A549 treated with AZD9567 at 1 μM for 4 hours (cell line): ENCODE data around the gene WRAP73. TPM values are rescaled to one million over a fixed set of nuclear protein-coding genes. Genes with fewer than 3 reads are reported as not detected.

Experiments used
- total RNA-seq: library from RNA; stranded (reverse); fragments of 200-300 nt; extraction: Qiagen RNA extraction; gene quantifications from 5 replicates; pipeline ENCODE4 v1.2.3, GENCODE V29; 2022; ENCODE audit not compliant: insufficient read depth

The WRAP73 gene
- 16.5 to 21.6 TPM (median 19.5 TPM) in 5 replicates for total RNA-seq

GRCh38 chr1:3649342-3650247 is at the start of gene WRAP73:
WRAP73 (minus strand) TSS chr1:3650103; CDS start chr1:3649999, 104 bp downstream.

GRCh38 chr1:3651930-3652547 is 2.1 kb upstream of the WRAP73 start, which contains the start of gene TP73:
TP73 (plus strand) TSS chr1:3652516; CDS start chr1:3682366, 29,850 bp downstream.

GRCh38 chr1:3624200-3625136 is 25.4 kb downstream of the WRAP73 start, which contains the start of gene TPRG1L:
TPRG1L (plus strand) TSS chr1:3625015; CDS start chr1:3625073, 58 bp downstream.

GRCh38 chr1:3611170-3612019 is 38.5 kb downstream of the WRAP73 start, which contains the start of gene MEGF6:
MEGF6 (minus strand) TSS chr1:3611508; CDS start chr1:3611268, 240 bp downstream.

Other genes starting within 250 kb of the WRAP73 start
- gene ARHGEF16, start 195.4 kb downstream of the WRAP73 start, total RNA-seq, result 2.1 to 4.1 TPM (median 3.8 TPM) in 5 replicates
- 6.3 to 12.9 TPM (median 10.4 TPM) in 5 replicates for gene MEGF6, start 38.6 kb downstream of the WRAP73 start, total RNA-seq
- 28.1 to 31.3 TPM (median 29.8 TPM) in 5 replicates for gene TPRG1L, start 25.1 kb downstream of the WRAP73 start, total RNA-seq
- gene TP73, start 2.4 kb upstream of the WRAP73 start, total RNA-seq, result 0.47 to 2.7 TPM (median 0.61 TPM) in 5 replicates
- not detected in 5 replicates for gene CCDC27, start 102.3 kb upstream of the WRAP73 start, total RNA-seq
- gene SMIM1, start 122.6 kb upstream of the WRAP73 start, total RNA-seq, result 1.0 to 2.2 TPM (median 1.5 TPM) in 4 of 5 replicates, not detected in the other
- gene LRRC47, start 146.4 kb upstream of the WRAP73 start, total RNA-seq, result 24.4 to 35.7 TPM (median 34.6 TPM) in 5 replicates
- 17.0 to 22.1 TPM (median 19.8 TPM) in 5 replicates for gene CEP104, start 207.1 kb upstream of the WRAP73 start, total RNA-seq
- gene DFFB, start 207.4 kb upstream of the WRAP73 start, total RNA-seq, result 1.8 to 4.1 TPM (median 2.8 TPM) in 5 replicates